Endothelial cell of umbilical vein (primary cell): Measurements from ENCODE around the gene SKIDA1. TPM values are rescaled to one million over a fixed set of nuclear protein-coding genes. Genes with fewer than 3 reads are reported as not detected.
"Not testable (repeated sequence)": the region's sequence is repeated elsewhere in the genome, so short reads cannot be mapped to it uniquely, and the experiment has no call there.

Source experiments
- Bru-seq: library from RNA; stranded (reverse); fragments of 400-500 nt; gene quantifications from one replicate; lab custom pipeline; 2021; lab: Mats Ljungman, UMichigan
- BruChase-seq, 2 experiments: library from RNA; stranded (reverse); fragments of 400-500 nt; gene quantifications; one replicate each; lab custom pipeline; 2021; lab: Mats Ljungman, UMichigan
- BruUV-seq: library from RNA; stranded (reverse); fragments of 400-500 nt; replicated peaks from 2 replicates; lab custom pipeline; 2021; lab: Mats Ljungman, UMichigan
- CTCF ChIA-PET: fragments of 300-600, 350-600 bp; sonication (Branson Sonifier 250); formaldehyde crosslinking; loops from one replicate; lab custom pipeline; 2021; ENCODE audit warnings: antibody characterized with exemption, inconsistent platforms; lab: Charles Lee
- POLR2A ChIA-PET: fragments of 300-600, 350-600 bp; sonication (Branson Sonifier 250); formaldehyde crosslinking; loops from one replicate; lab custom pipeline; 2021; ENCODE audit warnings: antibody characterized with exemption, inconsistent platforms; lab: Charles Lee
- DNase-seq: peaks from one replicate; pipeline ENCODE4 v3.0.0-alpha.2; 2011; ENCODE audit warnings: low read depth, low spot score
- FAIRE-seq: peaks from 2 replicates; lab custom pipeline; 2011; peaks lifted over from hg19 to GRCh38; lab: Jason Lieb, UNC
- H2AFZ ChIP-seq: 2 replicates; pipeline ENCODE4 v1.6.0; 2012; ENCODE audit warnings: low read depth, low read length, control low read depth, inconsistent platforms
- H3K27ac ChIP-seq: 2 replicates; pipeline ENCODE4 v1.5.1; 2011; ENCODE audit warnings: low read depth, mild to moderate bottlenecking, control low read depth, low read length, moderate library complexity; ENCODE audit not compliant: insufficient read depth
- H3K27me3 ChIP-seq, 2 experiments: 2 replicates each; pipeline versions ENCODE4 v1.6.0 to v1.6.1; 2011; ENCODE audit warnings: low read length in 2 of 2, mixed read lengths in 1 of 2; ENCODE audit not compliant: control insufficient read depth in 2 of 2, insufficient read depth in 2 of 2
- H3K36me3 ChIP-seq, 2 experiments: 2 replicates in 1 of 2; 3 replicates in 1 of 2; pipeline ENCODE4 v1.5.1; 2011; ENCODE audit warnings: low read length in 2 of 2, mild to moderate bottlenecking in 1 of 2, moderate library complexity in 1 of 2; ENCODE audit not compliant: control insufficient read depth in 2 of 2, insufficient read depth in 2 of 2; ENCODE audit errors: extremely low read depth in 1 of 2
- H3K4me1 ChIP-seq: 3 replicates; pipeline ENCODE4 v1.5.1; 2011; ENCODE audit warnings: mild to moderate bottlenecking, low read length; ENCODE audit not compliant: control insufficient read depth, insufficient read depth; ENCODE audit errors: extremely low read depth
- H3K4me2 ChIP-seq: 2 replicates; pipeline ENCODE4 v1.6.1; 2011; ENCODE audit warnings: low read length, control low read depth, mixed read lengths; ENCODE audit not compliant: insufficient read depth
- H3K4me3 ChIP-seq, 3 experiments: fragments of 200-600 bp in 1 of 3; sonication (generic), shearing (Covaris generic) in 1 of 3; replicated peaks in 1 of 3; 2 replicates each; pipeline ENCODE4 v1.5.1; 2011 to 2016; ENCODE audit warnings: control low read depth in 3 of 3, low read length in 3 of 3, mild to moderate bottlenecking in 2 of 3, inconsistent platforms in 1 of 3, low read depth in 1 of 3, moderate library complexity in 1 of 3; ENCODE audit not compliant: insufficient read depth in 1 of 3
- H3K79me2 ChIP-seq: 2 replicates; pipeline ENCODE4 v1.6.0; 2012; ENCODE audit warnings: low read length, inconsistent platforms; ENCODE audit not compliant: control insufficient read depth, insufficient read depth
- H3K9ac ChIP-seq: replicated peaks from 2 replicates; pipeline ENCODE3; 2011; ENCODE audit warnings: low read length, control low read depth; ENCODE audit not compliant: insufficient read depth; ENCODE audit errors: extremely low read depth
- H3K9me1 ChIP-seq: replicated peaks from 3 replicates; pipeline ENCODE4 v1.6.0; 2011; ENCODE audit warnings: mild to moderate bottlenecking, low read length; ENCODE audit not compliant: control insufficient read depth, insufficient read depth; ENCODE audit errors: extremely low read depth
- H3K9me3 ChIP-seq: replicated peaks from 2 replicates; pipeline ENCODE4 v1.5.1; 2012; ENCODE audit warnings: low read length, inconsistent platforms; ENCODE audit not compliant: control insufficient read depth, insufficient read depth
- H4K20me1 ChIP-seq: replicated peaks from 2 replicates; pipeline ENCODE3; 2011; ENCODE audit warnings: mild to moderate bottlenecking, low read length; ENCODE audit not compliant: control insufficient read depth, insufficient read depth; ENCODE audit errors: extremely low read depth
- EZH2 ChIP-seq: IDR thresholded peaks from 2 replicates; pipeline ENCODE4 v1.6.1; 2012; ENCODE audit warnings: borderline replicate concordance, low read depth, mild to moderate bottlenecking, moderate library complexity, low read length, inconsistent platforms; ENCODE audit not compliant: severe bottlenecking
- MYC ChIP-seq: IDR thresholded peaks from one replicate; pipeline ENCODE4 v1.6.1; 2011; ENCODE audit warnings: mild to moderate bottlenecking, low read depth, low read length
- POLR2A ChIP-seq: IDR thresholded peaks from 2 replicates; pipeline ENCODE4 v1.6.1; 2012; ENCODE audit warnings: low read depth, mild to moderate bottlenecking, control low read depth, low read length
- POLR2AphosphoS5 ChIP-seq: IDR thresholded peaks from 2 replicates; pipeline ENCODE4 v1.6.1; 2012; ENCODE audit warnings: low read depth, mild to moderate bottlenecking, control low read depth, low read length, moderate library complexity; ENCODE audit not compliant: insufficient read depth
- dilution Hi-C: fragments of 300-500 bp; cut with MboI; formaldehyde crosslinking; loops from one replicate; pipeline ENCODE4 v1.15.0; 2019; ENCODE audit warnings: low sequenced_read_pairs; ENCODE audit not compliant: extremely low pct_ligation_motif_present
- intact Hi-C: fragments of 100-400 bp; cut with micrococcal nuclease; formaldehyde crosslinking; loops from one replicate; pipeline ENCODE4 v1.10.0; 2022
- long read RNA-seq: library from polyadenylated mRNA; stranded (forward); transcript quantifications from one replicate; pipeline ENCODE4 v2.0.0, GENCODE V29; 2021
- polyA minus RNA-seq, 3 experiments: library from RNA; depleted of rRNA, polyadenylated mRNA; stranded (reverse); fragments of >200 nt; gene quantifications; 1 replicate in 1 of 3; 2 replicates in 2 of 3; pipeline ENCODE4 v1.2.3, GENCODE V29; 2011
- polyA plus RNA-seq, 4 experiments: library from polyadenylated mRNA; depleted of rRNA in 3 of 4; stranded (reverse) in 3 of 4; unstranded in 1 of 4; fragments of >200 nt; gene quantifications; 2 replicates each; pipeline versions ENCODE4 v1.2.1 to v1.2.3, GENCODE V29; 2011 to 2012; ENCODE audit warnings: missing spikeins in 1 of 4
- total RNA-seq: library from RNA; stranded (reverse); gene quantifications from 2 replicates; pipeline ENCODE4 v1.2.3, GENCODE V29; 2021

Gene SKIDA1
- 0.71 and 0.83 TPM in 2 replicates for total RNA-seq
- 0.11 and 0.21 TPM in 2 replicates for polyA plus RNA-seq
- 0.18 and 0.23 TPM in 2 replicates for polyA plus RNA-seq (2011; cell fraction: cytosol; rRNA removed)
- 0.35 and 1.5 TPM in 2 replicates for polyA plus RNA-seq (2011; cell fraction: nucleus; rRNA removed)
- 0.27 and 0.33 TPM in 2 replicates for polyA plus RNA-seq (2012)
- polyA minus RNA-seq: 0.36 and 0.73 TPM in 2 replicates
- polyA minus RNA-seq (2011; cell fraction: cytosol; rRNA and poly(A)+ RNA removed): 0.41 TPM
- 0.24 and 0.53 TPM in 2 replicates for polyA minus RNA-seq (2011; cell fraction: nucleus; rRNA and poly(A)+ RNA removed)
- Bru-seq, nascent RNA: percentile 34 among the genes with signal in this experiment
- percentile 29 among the genes with signal in this experiment for BruChase-seq, experiment 1, labeled RNA remaining after a 6-hour chase
- percentile 34 among the genes with signal in this experiment for BruChase-seq, experiment 2, labeled RNA remaining after a 2-hour chase
- long read RNA-seq, partial matches to known transcripts: 0 of 1 reads
- long read RNA-seq, other reads (novel, unspliced or antisense): 1 of 1 reads

GRCh38 chr10:21525367-21526187, at the start of gene SKIDA1:
TSS of gene SKIDA1 (minus strand) at chr10:21525682. CDS start at chr10:21517822, 7,860 bp downstream.
- no peaks in the 10 kb centered on the region for H3K79me2 ChIP-seq
- H3K9me3 ChIP-seq: no peaks in the 10 kb centered on the region
- peak within 1 kb of the TSS; percentile 100 for H3K4me2 ChIP-seq
- peak within 1 kb of the TSS; percentile 96 for H2AFZ ChIP-seq
- no peaks in the 10 kb centered on the region for H3K36me3 ChIP-seq
- ChIA-PET CTCF (interaction anchor here (0.7 to 3.1 kb wide), 7 partner anchors 9 to 428 kb away, joined by 3 to 38 read pairs (median 6); no protein-coding TSS in a partner anchor), POLR2A (interaction anchor here (0.6 to 2.2 kb wide), 3 partner anchors 7 to 196 kb away, joined by 3 to 11 read pairs (median 4); no protein-coding TSS in a partner anchor)
- H4K20me1 ChIP-seq: no peaks in the 10 kb centered on the region
- no peaks in the 10 kb centered on the region for H3K9me1 ChIP-seq
- H3K27me3 ChIP-seq: no peaks in the 10 kb centered on the region
- peak within 1 kb of the TSS; percentile 99 for H3K9ac ChIP-seq
- no peak for FAIRE-seq
- TF ChIP-seq EZH2 (no peak), POLR2AphosphoS5 (peak; percentile 69), POLR2A (peak; percentile 71), MYC (no peak)
- peaks cover 29% of the 10 kb centered on the region for H3K4me1 ChIP-seq
- peak within 1 kb of the TSS; percentile 97 for H3K27ac ChIP-seq
- dilution Hi-C loops: no loop called here
- intact Hi-C loops: loop anchor here (1.0 to 10.0 kb wide), 10 partner anchors 9 to 799 kb away; partner anchors contain the start of genes BMI1 and MLLT10
- peak within 1 kb of the TSS; percentile 48 to 81 (median 53) for H3K4me3 ChIP-seq
- no TSS peak for BruUV-seq
- peak; percentile 90 for DNase-seq

DNA sequence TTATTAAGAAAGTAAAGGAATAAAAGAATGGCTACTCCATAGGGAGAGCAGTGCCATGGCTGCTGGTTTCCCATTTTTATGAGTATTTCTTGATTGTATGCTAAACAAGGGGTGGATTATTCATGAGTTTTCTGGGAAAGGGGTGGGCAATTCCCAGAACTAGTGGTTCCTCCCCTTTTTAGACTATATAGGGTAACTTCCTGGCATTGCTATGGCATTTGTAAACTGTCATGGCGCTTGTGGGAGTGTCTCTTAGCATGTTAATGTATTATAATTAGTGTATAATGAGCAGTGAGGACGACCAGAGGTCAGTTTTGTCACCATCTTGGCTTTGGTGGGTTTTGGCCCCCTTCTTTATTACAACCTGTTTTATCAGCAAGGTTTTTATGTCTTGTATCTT, 49.0 kb upstream of the SKIDA1 start:
- H3K9ac ChIP-seq, H2AFZ ChIP-seq, intact Hi-C loops, dilution Hi-C loops, H3K4me2 ChIP-seq, H3K27ac ChIP-seq, H3K4me3 ChIP-seq, BruUV-seq, H3K4me1 ChIP-seq, H3K9me1 ChIP-seq, H3K27me3 ChIP-seq, DNase-seq, FAIRE-seq, H4K20me1 ChIP-seq, H3K9me3 ChIP-seq, CTCF ChIA-PET, H3K36me3 ChIP-seq: not testable (repeated sequence)
- POLR2A ChIA-PET: interaction anchor here (0.8 kb wide), 1 partner anchor 150 kb away, joined by 3 read pairs; no protein-coding TSS in a partner anchor
- H3K79me2 ChIP-seq: peaks cover 94% of the 10 kb centered on the region
